ENCODE results near the gene RBM28.
A peak's percentile ranks its signal among the peaks of the same experiment; 100 is the strongest.

Gene RBM28

DNA sequence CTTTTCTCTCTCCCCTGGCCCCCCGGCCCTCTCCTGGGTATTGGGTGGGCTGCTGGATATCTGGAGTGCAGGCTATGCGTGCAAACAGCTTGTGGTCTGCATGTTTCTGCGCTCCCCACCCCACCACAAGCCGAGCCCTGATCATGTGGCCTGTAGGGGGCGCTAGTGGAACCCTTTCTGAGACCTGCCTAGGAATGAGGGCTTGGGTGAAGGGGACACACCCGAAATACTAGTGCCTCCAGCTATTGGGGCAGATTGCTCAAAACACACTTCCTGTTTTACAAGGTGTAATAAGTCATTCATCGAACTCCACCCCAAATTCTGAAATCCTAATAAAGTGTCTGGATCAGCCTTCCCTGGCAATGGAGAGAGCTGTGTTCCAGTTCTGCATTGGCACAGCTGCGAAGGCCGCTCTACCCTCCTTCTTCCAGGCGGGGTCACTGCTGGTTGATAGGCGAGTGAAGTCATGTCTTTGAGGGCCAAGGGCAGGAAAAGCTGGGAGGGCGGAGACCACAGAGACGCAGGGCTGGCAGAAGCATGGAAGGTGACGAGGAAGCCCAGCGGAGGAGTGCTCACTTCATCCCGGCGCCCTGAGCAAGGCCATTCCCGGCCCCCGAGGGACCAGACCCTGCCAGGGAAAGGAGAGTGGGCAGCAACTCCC, 37.6 kb upstream of the RBM28 start:
- TF ChIP-seq CTCF (IDR thresholded peaks at IDR 0.05; ENCODE audit: extremely low read depth, insufficient read depth, missing control alignments): peak; percentile 67
- DNase-seq (ENCODE audit: low spot score): no peak
- in situ Hi-C loops (cut with MboI; ENCODE audit: low pct_unique_long_range_greater_than_20kb, low sequenced_read_pairs, unreplicated experiment): no loop called here

GRCh38 chr7:128380483-128381106, 36.9 kb upstream of the RBM28 start:
- DNase-seq (ENCODE audit: low spot score): no peak
- TF ChIP-seq CTCF (IDR thresholded peaks at IDR 0.05; ENCODE audit: extremely low read depth, insufficient read depth, missing control alignments): no peak
- in situ Hi-C loops (cut with MboI; ENCODE audit: low pct_unique_long_range_greater_than_20kb, low sequenced_read_pairs, unreplicated experiment): no loop called here

- in situ Hi-C loops (cut with MboI; ENCODE audit: low pct_unique_long_range_greater_than_20kb, low sequenced_read_pairs, unreplicated experiment): no loop called here
- no peak for TF ChIP-seq CTCF (IDR thresholded peaks at IDR 0.05; ENCODE audit: extremely low read depth, insufficient read depth, missing control alignments)
- DNase-seq (ENCODE audit: low spot score): no peak
Measured at GRCh38 chr7:128379900-128380479, 36.3 kb upstream of the RBM28 start.

GRCh38 chr7:128378637-128379036, 34.9 kb upstream of the RBM28 start:
- TF ChIP-seq CTCF (IDR thresholded peaks at IDR 0.05; ENCODE audit: extremely low read depth, insufficient read depth, missing control alignments): no peak
- no peak for DNase-seq (ENCODE audit: low spot score)
- in situ Hi-C loops (cut with MboI; ENCODE audit: low pct_unique_long_range_greater_than_20kb, low sequenced_read_pairs, unreplicated experiment): no loop called here

DNA sequence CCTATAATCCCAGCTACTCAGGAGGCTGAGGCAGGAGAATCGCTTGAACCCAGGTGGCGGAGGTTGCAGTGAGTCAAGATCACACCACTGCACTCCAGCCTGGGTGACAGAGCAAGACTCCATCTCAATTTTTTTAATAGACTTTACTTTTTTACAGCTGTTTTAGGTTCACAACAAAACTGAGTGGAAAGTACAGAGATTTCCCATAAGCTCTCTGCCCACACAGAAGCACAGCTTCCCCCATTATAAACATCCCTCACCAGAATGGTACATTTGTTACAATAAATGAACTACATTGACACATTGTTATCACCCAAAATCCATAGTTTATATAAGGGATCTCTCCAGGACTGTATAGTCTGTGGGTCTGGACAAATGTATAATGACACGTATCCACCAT, 32.4 kb upstream of the RBM28 start:
- in situ Hi-C loops (cut with MboI; ENCODE audit: low pct_unique_long_range_greater_than_20kb, low sequenced_read_pairs, unreplicated experiment): no loop called here
- DNase-seq (ENCODE audit: low spot score): no peak
- TF ChIP-seq CTCF (IDR thresholded peaks at IDR 0.05; ENCODE audit: extremely low read depth, insufficient read depth, missing control alignments): no peak

GRCh38 chr7:128374041-128374440, 30.3 kb upstream of the RBM28 start:
- in situ Hi-C loops (cut with MboI; ENCODE audit: low pct_unique_long_range_greater_than_20kb, low sequenced_read_pairs, unreplicated experiment): no loop called here
- DNase-seq (ENCODE audit: low spot score): no peak
- no peak for TF ChIP-seq CTCF (IDR thresholded peaks at IDR 0.05; ENCODE audit: extremely low read depth, insufficient read depth, missing control alignments)
